Activated T-cell treated with anti-CD3 and anti-CD28 coated beads for 1 hour (primary cell): ENCODE data around the gene PDIA4.
"Not testable (repeated sequence)": the region's sequence is repeated elsewhere in the genome, so short reads cannot be mapped to it uniquely, and the experiment has no call there.

ENCODE experiments used
- DNase-seq: peaks from one replicate; pipeline ENCODE4 v3.0.0-alpha.2; 2020; ENCODE audit warnings: low read depth

The PDIA4 gene, protein sequence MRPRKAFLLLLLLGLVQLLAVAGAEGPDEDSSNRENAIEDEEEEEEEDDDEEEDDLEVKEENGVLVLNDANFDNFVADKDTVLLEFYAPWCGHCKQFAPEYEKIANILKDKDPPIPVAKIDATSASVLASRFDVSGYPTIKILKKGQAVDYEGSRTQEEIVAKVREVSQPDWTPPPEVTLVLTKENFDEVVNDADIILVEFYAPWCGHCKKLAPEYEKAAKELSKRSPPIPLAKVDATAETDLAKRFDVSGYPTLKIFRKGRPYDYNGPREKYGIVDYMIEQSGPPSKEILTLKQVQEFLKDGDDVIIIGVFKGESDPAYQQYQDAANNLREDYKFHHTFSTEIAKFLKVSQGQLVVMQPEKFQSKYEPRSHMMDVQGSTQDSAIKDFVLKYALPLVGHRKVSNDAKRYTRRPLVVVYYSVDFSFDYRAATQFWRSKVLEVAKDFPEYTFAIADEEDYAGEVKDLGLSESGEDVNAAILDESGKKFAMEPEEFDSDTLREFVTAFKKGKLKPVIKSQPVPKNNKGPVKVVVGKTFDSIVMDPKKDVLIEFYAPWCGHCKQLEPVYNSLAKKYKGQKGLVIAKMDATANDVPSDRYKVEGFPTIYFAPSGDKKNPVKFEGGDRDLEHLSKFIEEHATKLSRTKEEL

GRCh38 chr7:149028346-149029109, at the start of gene PDIA4:
PDIA4 (minus strand) TSS chr7:149028505; CDS start chr7:149028408, 97 bp downstream.
- peak; percentile 99 for DNase-seq

- DNase-seq, result no peak
Measured at GRCh38 chr7:149077594-149077993, 49.3 kb upstream of the PDIA4 start.

GRCh38 chr7:149075286-149075685, 47.0 kb upstream of the PDIA4 start:
- DNase-seq, result no peak

DNA sequence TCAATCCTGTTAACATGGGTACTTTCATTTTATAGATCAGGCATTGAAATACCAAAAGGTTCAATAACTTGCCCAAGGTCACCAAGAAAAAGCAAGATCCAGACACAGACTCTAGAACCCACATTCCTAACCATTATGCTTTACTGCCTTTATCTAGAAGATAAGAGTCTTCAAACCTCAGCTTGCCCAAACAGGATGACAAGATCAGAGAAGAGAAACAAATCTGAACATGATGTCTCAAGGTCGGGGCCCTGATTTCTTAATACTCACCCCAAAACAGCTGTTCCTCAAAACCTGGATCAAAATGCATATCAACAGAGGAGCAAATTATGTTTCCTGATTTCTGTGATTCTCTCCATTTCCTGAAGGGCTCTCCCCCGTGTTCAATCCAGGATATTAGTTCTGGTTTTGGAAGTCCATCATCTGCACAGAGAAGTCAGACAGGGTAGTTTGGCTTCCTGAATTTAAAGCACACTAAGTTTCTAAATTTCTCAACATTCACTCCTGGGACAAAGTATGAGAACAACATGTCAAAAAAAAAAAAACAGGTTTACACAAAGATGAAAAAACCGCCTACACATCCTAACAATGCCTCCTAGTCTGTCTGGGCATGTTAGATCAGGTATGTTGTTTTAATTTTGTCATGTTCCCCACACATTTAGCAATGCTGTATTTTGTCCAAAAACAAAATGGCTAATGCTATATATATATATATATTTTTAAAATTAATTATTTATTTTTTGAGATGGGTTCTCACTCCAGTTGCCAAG, 46.0 kb upstream of the PDIA4 start:
- DNase-seq, result no peak

- DNase-seq, result no peak
Measured at GRCh38 chr7:149072438-149072775, 44.1 kb upstream of the PDIA4 start.

- peak; percentile 29 for DNase-seq
Measured at GRCh38 chr7:149071641-149072437, 43.5 kb upstream of the PDIA4 start.

GRCh38 chr7:149071182-149071635, 42.9 kb upstream of the PDIA4 start:
- DNase-seq, result no peak

DNA sequence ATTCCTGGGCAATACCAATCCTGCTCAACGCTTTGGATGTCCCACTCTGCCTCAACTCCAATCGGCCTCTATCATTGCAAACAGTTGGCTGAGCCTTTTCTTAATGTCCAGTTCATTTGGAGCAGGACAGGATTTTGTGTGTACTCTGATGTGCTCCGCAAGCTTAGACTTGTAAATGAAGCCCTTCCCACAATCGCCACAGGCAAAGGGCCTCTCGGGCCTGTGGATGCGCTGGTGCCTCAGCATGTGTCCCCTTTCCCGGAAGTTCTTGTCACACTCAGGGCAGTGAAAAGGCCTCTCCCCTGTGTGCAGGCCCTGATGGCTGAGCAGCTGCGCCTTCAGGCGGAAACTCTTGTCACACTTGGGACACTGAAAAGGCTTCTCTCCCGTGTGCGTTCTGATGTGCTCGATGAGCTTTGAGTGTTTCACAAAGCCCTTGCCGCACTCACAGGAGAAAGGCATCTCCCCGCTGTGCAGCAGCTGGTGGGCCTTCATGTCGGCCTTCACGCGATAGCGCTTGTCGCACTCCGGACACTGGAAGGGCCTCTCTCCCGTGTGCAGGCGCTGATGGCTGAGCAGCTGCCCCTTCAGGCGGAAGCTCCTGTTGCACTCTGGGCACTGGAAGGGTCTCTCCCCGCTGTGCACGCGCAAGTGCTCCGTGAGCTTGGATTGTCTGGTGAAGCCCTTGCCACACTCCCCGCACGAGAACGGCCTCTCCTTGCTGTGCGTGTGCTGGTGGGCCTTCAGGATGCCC, 42.2 kb upstream of the PDIA4 start:
- no peak for DNase-seq

GRCh38 chr7:149067869-149068268, 39.6 kb upstream of the PDIA4 start:
- no peak for DNase-seq

DNA sequence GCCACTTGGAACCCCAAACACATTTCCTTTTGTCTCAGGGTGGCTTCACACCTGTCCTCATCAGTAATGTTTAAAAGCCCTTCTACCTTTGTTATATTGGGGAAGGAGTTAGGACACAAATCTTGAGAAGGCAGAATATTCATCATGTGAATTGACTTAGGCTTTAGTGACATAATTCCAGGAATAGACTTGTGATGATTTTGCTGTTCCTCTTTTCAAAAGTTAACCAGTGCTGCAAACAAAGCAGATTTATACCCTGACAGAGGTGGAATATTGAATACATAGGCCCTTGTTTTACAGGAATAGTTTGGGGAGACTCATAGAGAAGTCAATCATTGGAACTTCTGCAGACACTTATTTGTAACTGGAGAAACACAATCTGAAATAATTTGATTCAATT, 35.2 kb upstream of the PDIA4 start:
- no peak for DNase-seq

DNA sequence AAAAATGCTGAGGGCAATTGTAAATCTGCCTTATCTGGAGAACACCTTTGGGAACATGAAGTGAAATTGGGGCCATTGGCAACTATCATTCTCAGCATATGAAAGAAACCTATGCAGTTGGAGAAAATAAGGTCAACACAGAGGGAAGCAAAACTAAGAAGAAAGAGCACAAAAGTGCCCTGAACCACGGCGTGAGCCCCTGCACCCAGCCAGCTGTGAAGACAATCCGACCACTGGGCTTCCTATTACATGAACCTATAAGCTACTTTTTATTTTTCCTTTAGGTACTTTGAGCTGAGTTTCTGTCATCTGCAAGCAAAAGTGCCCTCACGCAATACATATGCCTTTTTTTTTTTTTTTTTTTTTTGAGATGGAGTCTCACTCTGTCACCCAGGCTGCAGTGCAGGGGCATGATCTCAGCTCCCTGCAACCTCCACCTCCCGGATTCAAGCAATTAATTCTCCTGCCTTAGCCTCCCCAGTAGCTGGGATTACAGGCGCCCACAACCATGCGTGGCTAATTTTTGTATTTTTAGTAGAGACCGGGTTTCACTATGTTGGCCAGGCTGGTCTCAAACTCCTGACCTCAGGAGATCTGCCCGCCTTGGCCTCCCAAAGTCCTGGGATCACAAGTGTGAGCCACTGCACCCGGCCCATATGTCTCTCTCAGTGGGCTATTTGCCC, 34.1 kb upstream of the PDIA4 start:
- DNase-seq, result not testable (repeated sequence)

- no peak for DNase-seq
Measured at GRCh38 chr7:149060156-149060555, 31.9 kb upstream of the PDIA4 start.

DNA sequence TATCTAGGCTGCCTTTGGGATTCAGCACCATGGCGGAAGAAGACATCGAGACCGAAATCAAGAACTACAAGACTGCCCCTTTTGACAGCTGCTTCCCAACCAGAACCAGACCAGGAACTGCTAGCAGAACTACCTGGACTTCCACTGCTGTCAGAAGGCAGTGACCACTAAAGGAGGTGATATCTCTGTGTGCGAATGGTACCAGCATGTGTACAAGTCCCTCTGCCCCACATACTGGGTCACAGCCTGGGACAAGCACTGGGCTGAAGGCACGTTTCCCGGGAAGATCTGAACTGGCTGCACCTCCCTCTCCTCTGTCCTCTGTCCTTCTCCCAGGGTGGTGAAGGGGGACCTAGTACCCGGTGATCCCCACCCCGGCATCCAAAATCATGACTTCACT, 25.6 kb upstream of the PDIA4 start:
- no peak for DNase-seq

DNA sequence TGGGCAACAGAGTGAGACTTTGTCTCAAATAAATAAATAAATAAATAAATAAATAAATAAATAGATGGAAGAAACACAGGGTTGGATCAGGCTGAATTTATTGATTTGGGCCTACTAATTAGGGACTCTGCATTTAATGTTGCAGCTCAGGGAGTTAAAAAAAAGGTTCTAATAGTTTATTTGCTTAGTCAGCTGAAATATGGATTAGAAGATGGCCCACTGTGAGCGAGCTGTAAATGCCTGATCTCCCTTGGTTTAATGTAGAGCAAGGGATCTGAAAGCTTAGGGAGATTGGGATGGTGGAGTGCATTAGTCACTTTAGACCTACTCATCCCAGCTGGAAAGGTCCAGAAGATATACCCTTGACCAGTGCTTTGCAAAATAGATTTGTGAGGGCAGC, 25.1 kb upstream of the PDIA4 start:
- no peak for DNase-seq

- no peak for DNase-seq
Measured at GRCh38 chr7:149050941-149051340, 22.6 kb upstream of the PDIA4 start.

DNA sequence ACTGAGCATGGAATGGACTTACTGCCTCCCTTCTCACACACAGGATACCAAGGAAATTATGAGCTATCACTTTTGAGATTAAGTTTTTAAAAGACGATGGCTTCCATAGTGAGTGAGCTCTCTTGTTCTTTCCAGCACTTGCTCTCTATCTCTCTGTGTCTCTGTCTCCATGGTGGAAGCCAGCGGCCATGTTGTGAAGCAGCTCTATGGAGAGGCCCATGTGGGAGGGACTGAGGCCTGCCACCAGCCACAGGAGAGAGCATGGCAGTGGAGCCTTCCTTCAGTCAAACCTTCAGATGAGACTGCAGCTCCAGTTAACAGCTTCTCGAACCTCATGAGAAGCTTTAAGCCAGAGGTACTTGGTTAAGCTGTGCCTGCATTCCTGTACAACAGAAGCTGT, 20.5 kb upstream of the PDIA4 start:
- DNase-seq, result no peak

DNA sequence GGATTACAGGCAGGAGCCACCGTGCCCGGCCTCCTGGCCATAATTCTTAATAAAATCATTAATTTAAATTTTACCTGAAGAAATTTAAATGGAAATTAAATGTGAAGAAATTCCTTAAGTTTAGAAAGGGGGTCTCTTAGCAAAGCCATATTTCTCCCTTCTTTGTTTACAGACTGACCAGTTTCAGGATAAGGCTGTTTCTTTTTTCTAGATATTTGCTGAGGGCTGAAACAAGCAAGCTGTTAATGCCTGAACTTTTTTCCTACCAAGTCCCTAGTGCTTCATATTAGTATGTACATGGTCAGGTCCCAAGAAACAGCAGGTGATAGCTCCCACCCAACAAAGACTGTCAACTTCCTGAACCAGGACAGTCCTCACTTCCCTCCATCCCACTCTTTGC, 18.1 kb upstream of the PDIA4 start:
- no peak for DNase-seq

- DNase-seq, result no peak
Measured at GRCh38 chr7:149043936-149044335, 15.6 kb upstream of the PDIA4 start.

GRCh38 chr7:149041350-149041749, 13.0 kb upstream of the PDIA4 start:
- no peak for DNase-seq

DNA sequence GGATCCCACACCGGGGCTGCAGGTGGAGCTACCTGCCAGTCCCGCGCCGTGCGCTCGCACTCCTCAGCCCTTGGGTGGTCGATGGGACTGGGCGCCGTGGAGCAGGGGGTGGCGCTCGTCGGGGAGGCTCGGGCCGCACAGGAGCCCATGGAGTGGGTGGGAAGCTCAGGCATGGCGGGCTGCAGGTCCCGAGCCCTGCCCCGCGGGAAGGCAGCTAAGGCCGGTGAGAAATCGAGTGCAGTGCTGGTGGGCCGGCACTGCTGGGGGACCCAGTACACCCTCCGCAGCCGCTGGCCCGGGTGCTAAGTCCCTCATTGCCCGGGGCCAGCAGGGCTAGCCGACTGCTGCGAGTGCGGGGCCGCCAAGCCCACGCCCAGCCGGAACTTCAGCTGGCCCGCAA, 10.3 kb upstream of the PDIA4 start:
- not testable (repeated sequence) for DNase-seq
